NOMO-1 treated with DMSO at 0.1 percent for 48 hours (cell line): Measurements from ENCODE around the gene WDFY2.
A peak's percentile ranks its signal among the peaks of the same experiment; 100 is the strongest.

Experiments
- DNase-seq: peaks from one replicate; lab custom pipeline; 2025; ENCODE audit not compliant: unreplicated experiment; lab: John Stamatoyannopoulos, UW

Gene WDFY2

DNA sequence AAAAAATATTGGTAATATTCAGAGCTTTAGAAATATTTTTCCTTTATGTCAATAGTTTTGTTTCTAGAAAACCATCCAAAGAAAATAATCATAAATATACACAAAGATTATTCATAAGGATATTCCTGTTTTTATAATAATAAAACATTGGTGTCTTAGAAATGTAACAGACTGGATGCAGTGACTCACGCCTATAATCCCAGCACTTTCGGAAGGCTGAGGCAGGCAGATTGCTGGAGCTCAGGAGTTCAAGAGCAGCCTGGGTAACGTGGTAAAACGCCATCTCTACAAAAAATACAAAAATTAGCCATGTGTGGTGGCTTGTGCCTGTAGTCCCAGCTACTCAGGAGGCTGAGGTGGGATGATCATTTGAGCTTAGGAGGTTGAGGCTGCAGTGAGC, 112.9 kb downstream of the WDFY2 start:
- no peak for DNase-seq

DNA sequence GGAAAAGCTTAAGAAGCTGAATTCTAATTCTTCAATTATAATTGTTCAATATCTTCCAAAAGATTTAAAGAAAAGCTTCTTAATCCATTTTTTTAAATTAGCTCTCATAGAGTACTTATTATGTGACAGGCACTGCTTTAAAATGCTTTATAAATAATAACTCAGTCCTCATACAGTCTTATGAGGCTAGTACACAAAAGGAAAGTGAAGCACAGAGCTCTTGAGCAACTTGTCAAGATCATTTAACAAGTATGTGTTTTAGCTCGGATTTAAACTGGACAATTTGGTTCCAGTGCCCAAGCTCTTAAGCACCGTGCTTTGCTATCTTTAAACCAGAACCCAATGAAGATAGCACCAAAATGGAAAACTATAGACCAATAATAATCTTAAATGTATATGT, 113.6 kb downstream of the WDFY2 start:
- no peak for DNase-seq

DNA sequence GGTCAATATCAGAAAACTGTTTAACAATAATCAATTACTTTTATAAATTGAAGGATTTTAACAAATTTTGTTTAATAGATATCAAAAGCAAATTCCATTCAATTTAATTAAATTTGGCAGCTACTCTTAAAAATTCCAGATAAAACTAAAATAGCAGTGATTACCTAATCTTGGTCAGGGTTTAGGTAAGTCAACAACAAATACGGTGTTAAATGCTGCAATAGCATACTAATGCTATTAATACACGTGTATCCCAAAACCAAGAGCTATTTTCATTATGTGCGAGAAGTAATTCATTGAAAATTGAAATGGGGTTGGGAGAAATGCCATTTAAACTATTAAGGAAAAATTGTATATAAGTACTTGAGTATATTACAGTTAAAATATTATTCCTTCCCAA, 114.1 kb downstream of the WDFY2 start:
- DNase-seq: no peak

DNA sequence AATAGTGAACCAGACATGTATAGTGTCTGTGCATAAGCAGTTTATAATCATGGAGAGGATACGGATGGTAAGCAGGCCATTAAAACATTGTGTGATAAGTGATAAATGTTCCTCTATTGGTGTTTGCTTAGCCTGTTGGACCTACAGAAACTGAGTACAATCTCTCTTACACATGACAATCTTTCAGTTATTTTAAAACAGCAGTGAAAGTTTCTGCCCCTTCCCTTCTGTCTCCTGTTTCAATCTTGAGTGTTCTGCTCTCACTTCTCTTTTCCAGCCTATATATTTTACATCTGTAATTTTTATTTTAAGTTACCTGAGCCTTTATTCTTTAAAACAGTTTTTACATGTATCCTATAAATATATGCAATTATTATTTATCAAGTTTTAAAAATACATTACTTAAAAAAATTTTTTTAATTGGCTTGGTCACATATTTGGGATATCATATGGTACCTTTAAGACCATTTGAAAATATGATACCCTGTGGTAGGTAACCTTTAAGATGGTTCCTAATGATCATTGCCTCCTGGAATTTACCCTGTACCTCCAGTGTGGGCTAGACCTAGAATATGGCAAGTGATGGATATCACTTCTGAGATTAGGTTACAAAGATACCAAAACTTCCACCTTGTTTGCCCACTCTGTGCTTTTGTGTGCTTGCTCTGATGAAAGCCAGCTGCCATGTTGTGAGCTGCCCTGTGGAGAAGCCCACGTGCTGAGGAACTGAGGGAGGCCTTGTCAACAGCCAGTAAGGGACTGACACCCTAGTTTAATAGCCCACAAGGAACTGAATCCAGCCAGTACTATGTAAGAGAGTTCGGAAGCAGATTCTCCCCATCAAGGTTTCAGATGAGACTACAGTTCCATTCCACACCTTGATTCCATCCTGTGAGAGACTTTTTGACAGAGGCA, 120.4 kb downstream of the WDFY2 start:
- DNase-seq: peak; percentile 59

DNA sequence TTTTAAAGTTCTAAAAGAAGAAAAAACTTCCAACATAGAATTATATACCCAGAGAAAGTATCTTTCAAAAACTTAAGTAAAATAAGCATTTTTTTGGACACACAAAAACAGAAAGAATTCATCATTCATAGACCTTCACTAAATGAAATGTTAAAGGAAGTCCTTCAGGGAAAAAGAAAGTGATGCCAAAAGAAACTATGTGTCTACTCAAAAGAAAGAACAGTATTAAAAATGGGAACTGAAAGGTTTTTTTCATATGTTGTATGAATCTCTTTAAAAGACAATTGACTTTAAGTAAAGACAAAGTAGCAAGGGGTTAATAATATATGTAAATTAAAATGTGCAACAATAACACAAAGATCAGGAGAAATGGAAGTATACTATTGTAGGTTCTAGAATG, 123.2 kb downstream of the WDFY2 start:
- DNase-seq: no peak

DNA sequence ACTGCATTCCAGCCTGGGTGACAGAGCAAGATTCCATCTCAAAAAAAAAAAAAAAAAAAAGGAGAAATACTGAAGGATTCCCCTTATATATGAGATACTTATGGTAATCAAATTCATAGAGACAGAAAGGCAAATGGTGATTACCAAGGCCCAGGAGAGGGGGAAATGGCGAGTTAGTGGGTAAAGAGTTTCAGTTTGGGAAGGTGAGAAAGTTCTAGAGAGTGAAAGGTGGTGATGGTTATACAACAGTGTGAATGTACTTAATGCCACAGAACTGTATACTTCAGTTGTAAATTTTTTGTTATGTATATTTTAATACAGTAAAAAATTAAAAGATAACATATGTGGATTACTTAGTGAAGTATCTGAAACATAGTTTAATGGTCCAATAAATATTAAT, 129.5 kb downstream of the WDFY2 start:
- DNase-seq: no peak

DNA sequence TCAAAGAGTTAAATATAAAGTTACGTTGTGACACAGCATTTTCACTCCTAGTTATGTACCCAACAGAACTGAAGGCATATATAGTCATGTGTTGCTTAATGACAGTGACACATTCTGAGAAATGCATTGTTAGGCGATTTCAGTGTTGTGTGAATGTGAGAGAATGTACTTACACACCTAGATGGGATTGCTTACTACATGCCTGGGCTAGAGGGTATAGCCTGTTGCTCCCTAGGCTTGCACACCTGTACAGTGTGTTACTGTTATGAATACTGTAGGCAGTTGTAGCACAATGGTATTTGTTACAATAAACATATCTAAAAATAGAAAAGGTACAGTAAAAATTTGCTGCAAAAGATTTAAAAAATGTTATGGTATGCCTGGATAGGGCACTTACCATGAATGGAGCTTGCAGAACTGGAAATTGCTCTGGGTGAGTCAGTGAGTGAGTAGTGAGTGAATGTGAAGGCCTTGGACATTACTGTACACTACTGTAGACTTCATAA, 130.5 kb downstream of the WDFY2 start:
- DNase-seq: peak; percentile 89

DNA sequence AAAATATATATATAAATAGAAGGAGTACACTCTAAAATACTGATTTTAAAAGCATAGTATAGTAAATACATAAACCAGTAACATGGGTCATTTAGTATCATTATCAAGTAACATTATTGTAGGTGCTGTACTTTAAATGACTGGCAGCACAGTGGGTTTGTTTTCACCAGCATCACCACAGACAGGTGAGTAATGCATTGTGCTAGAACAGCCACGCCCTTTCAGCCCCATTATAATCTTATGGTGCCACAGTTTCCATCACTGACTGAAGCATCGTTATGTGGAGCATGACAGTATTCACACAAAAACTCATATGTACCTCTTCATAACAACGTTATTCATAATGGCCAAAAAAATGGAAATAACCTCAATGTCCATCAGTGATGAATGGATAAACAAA, 131.4 kb downstream of the WDFY2 start:
- no peak for DNase-seq

DNA sequence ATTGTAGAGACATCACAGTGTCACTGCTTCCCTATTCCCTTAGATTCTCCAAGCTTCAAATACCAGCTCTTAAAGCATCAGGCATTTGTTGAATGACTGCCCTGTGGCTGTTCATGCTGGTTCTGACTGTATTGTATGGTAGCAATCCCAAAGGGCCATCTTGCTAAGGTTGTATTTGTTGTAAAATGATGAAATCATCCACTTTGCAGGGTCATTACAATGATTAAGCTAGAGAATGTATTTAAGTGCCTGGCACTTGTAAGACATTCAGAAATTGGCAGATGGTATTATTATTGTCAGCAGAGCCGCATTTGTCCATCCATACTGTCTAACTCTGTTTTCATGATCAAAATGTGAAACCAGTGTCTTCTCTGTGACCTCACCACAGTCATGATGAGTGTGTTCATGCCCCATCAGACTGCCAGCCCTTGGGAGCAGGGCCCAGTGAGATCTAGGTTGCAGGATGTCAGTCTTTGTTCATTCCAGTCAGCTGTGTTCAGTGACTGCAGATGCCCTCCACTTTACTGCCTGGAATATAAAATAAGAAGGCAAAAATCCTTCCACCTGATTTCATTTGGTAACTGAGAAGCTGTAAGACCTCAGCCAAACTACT, 133.6 kb downstream of the WDFY2 start:
- DNase-seq: no peak

DNA sequence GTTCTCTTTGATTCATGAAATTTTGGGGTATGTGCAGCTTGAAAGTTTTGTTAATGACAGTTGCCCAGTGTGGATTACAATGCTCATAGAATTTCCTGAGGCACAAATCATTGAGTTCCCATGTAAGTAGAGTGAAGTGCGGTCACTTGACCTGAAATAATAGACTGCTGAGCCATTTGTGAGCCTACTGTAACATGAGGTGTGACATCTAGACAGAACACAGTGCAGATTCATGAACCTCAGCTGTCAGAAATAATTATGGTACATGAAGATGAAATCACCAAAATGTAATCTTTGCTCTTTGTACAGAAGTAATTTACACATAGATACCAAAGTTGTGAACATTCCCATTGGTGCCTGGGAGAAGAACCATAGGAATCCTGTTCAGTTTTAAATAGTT, 135.1 kb downstream of the WDFY2 start:
- no peak for DNase-seq

DNA sequence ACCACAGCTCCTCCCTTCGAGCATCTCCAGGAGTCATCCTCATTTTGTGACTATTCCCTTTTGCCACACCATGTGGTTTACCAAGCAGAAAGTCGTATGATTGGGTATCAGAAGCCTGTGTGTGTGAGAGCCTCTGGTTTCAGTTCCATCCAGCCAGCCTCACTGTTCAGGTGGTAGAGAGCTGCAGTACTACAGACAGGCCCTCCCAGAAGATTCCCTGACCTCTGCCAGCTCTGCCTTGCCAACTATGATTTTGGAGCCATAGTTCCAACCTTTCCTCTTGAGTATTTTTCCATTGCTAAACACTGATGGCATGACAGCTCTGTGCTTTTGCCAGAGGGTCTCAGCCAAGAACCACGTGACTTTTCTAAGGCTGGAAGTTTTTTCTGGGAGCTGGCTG, 137.2 kb downstream of the WDFY2 start:
- DNase-seq: no peak

DNA sequence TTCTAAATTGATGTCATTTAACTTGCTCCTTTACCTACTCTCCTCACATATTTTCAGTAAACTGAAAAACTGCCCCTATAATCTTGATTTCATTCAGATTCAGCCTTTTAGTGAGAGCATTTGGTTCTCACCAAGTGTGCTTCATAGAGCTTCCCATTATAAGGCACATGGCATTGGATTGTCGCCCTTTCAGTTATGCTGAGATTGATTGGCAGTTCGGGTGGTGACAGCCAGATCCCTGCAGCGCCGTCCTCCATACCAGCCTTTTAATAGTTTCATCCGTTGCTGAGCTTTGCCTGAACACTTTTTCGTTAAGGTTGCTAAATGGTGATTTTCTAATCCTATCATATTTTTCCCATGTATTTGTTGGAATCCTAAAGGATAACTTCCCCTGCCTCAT, 139.3 kb downstream of the WDFY2 start:
- no peak for DNase-seq

DNA sequence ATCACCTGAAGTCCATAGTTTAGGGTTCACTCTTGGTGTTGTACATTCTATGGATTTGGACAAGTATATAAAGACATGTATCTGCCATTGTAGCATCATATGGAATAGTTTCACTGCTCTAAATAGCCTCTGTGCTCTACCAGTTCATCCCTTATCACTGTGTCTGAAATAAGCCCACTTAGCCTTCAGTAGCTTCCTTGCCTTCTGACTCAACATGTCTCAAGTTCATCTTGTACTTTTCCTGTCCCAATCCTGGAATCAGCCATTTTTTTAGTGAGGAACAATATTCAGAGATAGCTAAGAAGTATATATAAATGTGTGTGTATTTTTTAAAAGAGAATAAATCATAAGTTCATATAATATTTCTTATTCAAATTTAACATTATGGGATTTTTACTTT, 140.5 kb downstream of the WDFY2 start:
- no peak for DNase-seq

DNA sequence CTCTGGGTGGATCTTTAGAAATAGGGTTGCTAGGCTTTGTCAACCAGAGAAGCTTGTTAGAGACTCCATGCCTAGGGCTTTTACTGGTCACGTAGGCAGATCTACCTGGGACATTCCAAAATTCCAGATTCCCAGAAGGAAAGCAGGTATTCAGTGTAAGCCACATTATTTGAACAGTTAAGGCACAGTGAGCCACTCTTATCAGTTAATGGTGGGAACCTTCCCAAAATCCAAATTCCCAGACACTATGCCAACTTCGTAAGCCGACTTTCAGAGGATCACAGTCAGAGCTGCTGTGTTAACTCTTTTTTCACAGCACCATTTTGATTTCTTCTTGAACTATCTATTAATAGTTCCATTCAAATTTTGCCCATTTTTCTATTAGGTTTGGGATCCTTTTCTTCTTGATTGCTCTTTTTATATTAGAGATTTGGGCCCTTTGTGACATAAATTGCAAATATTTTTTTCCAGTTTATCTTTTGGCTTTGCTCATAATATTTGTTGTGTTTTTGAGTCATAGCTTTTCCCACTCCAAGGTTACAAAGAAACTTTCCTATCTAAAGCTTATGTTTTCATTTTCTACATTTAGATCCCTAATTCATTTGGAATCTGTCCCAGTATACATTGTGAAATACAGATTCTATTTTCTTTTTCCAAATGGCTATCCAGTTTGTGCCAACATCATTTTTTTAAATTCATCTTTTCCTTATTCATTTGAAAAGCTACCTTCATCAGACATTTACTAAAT, 142.4 kb downstream of the WDFY2 start:
- DNase-seq: no peak

DNA sequence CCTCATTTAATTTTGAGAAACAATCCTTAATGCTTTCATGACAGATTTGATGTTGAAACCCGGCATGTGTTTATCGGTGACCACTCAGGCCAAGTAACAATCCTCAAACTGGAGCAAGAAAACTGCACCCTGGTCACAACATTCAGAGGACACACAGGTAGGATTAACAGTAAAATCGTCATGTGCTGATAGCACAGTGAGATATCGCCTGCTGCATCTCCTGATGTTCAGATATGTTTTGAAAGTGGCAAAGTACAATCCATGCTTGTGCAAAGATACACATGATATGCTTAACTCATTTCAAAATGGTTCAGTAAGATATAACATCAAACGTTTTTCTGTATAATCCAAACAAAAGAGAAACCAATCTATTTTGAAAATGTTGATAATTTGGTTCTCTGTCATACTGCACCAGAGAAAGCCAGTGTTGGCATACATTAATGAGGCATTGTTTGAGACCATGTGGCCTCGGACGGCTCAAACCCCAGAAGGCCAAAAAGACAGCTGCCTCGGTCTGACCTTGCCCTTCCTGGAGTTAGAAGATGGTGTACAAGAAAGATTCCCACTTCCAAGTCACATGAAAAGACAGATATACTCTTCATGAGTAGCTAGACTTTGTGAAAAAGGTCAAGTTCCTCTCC, 143.5 kb downstream of the WDFY2 start:
- no peak for DNase-seq

DNA sequence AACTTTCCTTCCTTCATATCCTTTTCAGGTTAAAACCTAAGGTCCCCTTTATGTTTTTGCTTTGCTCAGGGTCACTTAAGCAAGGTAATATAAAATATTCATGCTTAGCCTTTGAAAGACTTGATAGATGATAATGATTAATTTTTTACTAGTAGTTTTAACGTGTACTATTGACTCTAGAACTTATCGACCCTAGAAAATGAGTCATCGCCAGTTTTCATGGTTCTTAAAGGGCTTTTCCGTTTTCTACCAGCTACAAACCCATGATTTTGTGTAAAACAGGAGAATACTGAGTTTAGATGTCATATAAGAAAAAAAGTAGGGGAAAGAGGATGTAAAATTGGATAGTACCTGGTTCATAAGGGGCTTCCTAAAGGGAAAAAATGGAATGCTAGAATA, 144.0 kb downstream of the WDFY2 start:
- DNase-seq: no peak

DNA sequence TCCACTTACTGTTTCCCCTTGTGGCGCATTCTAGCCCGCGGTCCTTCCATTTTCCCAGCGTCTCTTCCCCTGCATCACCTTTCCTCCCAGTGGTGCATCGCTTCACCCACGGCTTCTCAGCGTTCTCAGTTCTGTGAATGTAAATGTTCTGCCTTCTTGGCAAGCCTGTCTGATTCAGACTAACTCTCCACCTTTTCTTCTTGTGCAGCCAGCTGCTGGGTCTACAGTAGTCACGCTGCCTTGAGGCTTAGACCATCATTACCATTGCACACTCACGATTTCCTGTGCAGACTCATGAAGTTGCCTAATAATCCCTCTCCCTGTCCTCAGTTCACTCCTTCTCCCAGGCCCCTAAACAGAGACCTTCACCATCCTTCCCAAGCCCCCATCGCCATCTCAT, 144.7 kb downstream of the WDFY2 start:
- DNase-seq: peak; percentile 36

DNA sequence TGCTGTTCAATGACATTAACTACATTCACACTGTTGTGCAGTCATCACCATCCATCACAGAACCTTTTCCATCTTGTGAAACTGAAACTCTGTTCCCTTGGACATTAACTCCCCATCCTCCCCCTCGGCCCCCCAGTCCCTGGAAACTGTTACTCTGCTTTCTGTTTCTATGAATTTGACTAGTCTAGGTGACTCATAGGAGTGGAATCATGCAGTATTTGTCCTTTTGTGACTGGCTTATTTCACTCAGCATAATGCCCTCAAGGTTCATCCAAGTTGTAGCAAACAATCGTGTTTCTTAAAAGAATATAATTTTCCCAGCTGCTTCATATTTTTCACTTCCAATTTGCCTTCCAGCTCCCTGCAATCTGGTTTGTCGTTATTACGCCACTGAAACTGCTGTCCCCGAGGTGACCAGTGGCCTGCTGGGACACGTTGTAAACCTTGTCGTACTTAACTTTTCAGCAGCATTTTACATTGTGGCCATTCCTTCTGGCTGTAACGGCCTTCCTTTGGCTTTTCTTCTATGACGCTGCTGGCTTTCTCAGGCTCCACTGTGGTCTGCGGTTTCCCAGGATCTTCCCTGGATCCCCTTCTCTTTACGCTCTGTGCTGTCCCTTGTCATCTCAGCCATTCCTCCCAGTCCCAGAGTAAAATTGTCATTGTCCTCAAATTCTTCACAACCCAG, 145.7 kb downstream of the WDFY2 start:
- DNase-seq: no peak

DNA sequence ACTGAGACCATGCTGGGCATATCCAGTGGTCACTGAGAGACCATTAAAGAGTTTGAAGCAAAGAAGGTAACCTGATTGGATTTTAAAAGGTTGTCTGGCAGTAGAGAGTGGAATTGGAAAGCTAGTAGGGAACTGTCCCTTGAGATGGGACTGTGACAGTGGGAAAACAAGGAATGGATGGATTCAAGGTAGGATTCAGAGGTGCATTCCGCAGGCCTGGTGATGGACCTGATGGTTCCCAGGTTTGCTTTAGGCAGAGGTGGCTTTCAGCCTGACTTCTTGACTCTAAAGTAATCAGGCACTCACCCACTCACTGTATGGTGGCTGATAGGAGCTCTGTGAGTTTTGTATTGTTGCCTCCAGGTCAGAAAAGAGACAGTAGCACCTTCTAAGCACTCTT, 146.7 kb downstream of the WDFY2 start:
- DNase-seq: no peak

DNA sequence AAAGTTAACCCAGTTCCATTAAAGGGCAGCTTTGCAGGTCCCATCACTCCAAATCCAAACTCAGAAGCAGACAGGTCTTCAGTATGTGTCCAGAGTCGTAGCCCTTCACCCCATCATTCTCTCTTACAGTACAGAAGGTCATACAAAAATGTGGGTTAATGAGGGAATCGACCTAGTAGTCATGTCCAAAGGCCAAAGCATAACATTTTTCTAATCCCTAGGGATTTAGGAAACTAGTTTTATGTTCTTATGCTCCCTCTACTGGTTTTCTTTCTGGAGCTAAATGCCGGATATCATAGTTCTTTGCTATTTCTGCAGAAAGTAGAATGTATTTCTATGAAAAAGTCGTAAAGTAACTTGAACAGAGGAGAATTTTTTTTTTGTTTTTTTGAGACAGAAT, 147.5 kb downstream of the WDFY2 start:
- no peak for DNase-seq
